NCI-H2171 treated with DMSO at 0.1 percent for 48 hours (cell line): ENCODE measurements around the gene POU3F3.

Source experiments
- DNase-seq: peaks from one replicate; lab custom pipeline; 2025; lab: John Stamatoyannopoulos, UW

Gene POU3F3

GRCh38 chr2:104862058-104862941 is 8.4 kb downstream of the POU3F3 start:
- no peak for DNase-seq

GRCh38 chr2:104863146-104863467 is 9.2 kb downstream of the POU3F3 start:
- no peak for DNase-seq

GRCh38 chr2:104863468-104864279 is 9.8 kb downstream of the POU3F3 start:
- DNase-seq = no peak

- DNase-seq = no peak
Observed at GRCh38 chr2:104864280-104865095, 10.6 kb downstream of the POU3F3 start.

- no peak for DNase-seq
Observed at GRCh38 chr2:104865096-104865470, 11.2 kb downstream of the POU3F3 start.

GRCh38 chr2:104866122-104866864 is 12.4 kb downstream of the POU3F3 start:
- DNase-seq = no peak

GRCh38 chr2:104866883-104867812 is 13.2 kb downstream of the POU3F3 start:
- DNase-seq = no peak

- DNase-seq = no peak
Observed at GRCh38 chr2:104867813-104868504, 14.0 kb downstream of the POU3F3 start.

- no peak for DNase-seq
Observed at GRCh38 chr2:104868505-104868866, 14.6 kb downstream of the POU3F3 start.

- no peak for DNase-seq
Observed at GRCh38 chr2:104870100-104870975, 16.4 kb downstream of the POU3F3 start.

GRCh38 chr2:104871649-104871971 is 17.7 kb downstream of the POU3F3 start:
- no peak for DNase-seq

- no peak for DNase-seq
Observed at GRCh38 chr2:104871972-104872865, 18.3 kb downstream of the POU3F3 start.

- peak; percentile 46 for DNase-seq
Observed at GRCh38 chr2:104872866-104873688, 19.2 kb downstream of the POU3F3 start.

GRCh38 chr2:104873689-104874054 is 19.8 kb downstream of the POU3F3 start:
- no peak for DNase-seq

- DNase-seq = no peak
Observed at GRCh38 chr2:104874230-104874629, 20.3 kb downstream of the POU3F3 start.

GRCh38 chr2:104875262-104875661 is 21.3 kb downstream of the POU3F3 start:
- no peak for DNase-seq
